Hepatocyte (in vitro differentiated cells): ENCODE measurements around the gene SPSB1. TPM values are rescaled to one million over a fixed set of nuclear protein-coding genes. Genes with fewer than 3 reads are reported as not detected.

Experiments
- DNase-seq: peaks from one replicate; pipeline ENCODE4 v3.0.0-alpha.2; 2016; ENCODE audit warnings: low spot score
- H2AFZ ChIP-seq: fragments of 200-600 bp; sonication (generic); 2 replicates; pipeline ENCODE4 v1.6.0; 2016; ENCODE audit warnings: antibody characterized with exemption, mild to moderate bottlenecking
- H3K27ac ChIP-seq: fragments of 200-600 bp; sonication (generic); 2 replicates; pipeline ENCODE4 v1.5.1; 2016; ENCODE audit warnings: mild to moderate bottlenecking
- H3K27me3 ChIP-seq: fragments of 200-600 bp; sonication (generic); 2 replicates; pipeline ENCODE4 v1.6.1; 2016
- H3K36me3 ChIP-seq: fragments of 200-600 bp; sonication (generic); replicated peaks from 2 replicates; pipeline ENCODE4 v1.5.1; 2016; ENCODE audit warnings: low read depth; ENCODE audit not compliant: insufficient read depth
- H3K4me1 ChIP-seq: fragments of 200-600 bp; sonication (generic); 2 replicates; pipeline ENCODE4 v1.5.1; 2016; ENCODE audit warnings: mild to moderate bottlenecking, moderate library complexity; ENCODE audit not compliant: insufficient read depth
- H3K4me2 ChIP-seq: fragments of 200-600 bp; sonication (generic); 2 replicates; pipeline ENCODE4 v1.6.0; 2016
- H3K4me3 ChIP-seq: fragments of 200-600 bp; sonication (generic); 2 replicates; pipeline ENCODE4 v1.5.1; 2016; ENCODE audit warnings: mild to moderate bottlenecking
- H3K79me2 ChIP-seq: fragments of 200-600 bp; sonication (generic); 2 replicates; pipeline ENCODE4 v1.6.0; 2017; ENCODE audit warnings: mild to moderate bottlenecking
- H3K9me2 ChIP-seq: fragments of 200-600 bp; sonication (generic); replicated peaks from 2 replicates; pipeline ENCODE4 v1.6.0; 2017; ENCODE audit warnings: mild to moderate bottlenecking; ENCODE audit not compliant: insufficient read depth
- H3K9me3 ChIP-seq: fragments of 200-600 bp; sonication (generic); 2 replicates; pipeline ENCODE4 v1.5.1; 2016; ENCODE audit warnings: low read depth, mild to moderate bottlenecking
- H4K20me1 ChIP-seq: fragments of 200-600 bp; sonication (generic); 2 replicates; pipeline ENCODE4 v1.6.0; 2016; ENCODE audit warnings: mild to moderate bottlenecking; ENCODE audit not compliant: insufficient read depth, poor library complexity, severe bottlenecking
- CTCF ChIP-seq: fragments of 200-600 bp; sonication (generic); IDR thresholded peaks from 2 replicates; pipeline ENCODE4 v1.5.1; 2016; ENCODE audit warnings: antibody characterized with exemption, mild to moderate bottlenecking; ENCODE audit not compliant: poor library complexity
- EZH2 ChIP-seq: fragments of 200-600 bp; sonication (generic); IDR thresholded peaks from 2 replicates; pipeline ENCODE4 v1.6.1; 2016; ENCODE audit warnings: antibody characterized with exemption, mild to moderate bottlenecking, borderline replicate concordance
- EZH2phosphoT487 ChIP-seq: fragments of 200-600 bp; sonication (generic); IDR thresholded peaks from one replicate; pipeline ENCODE4 v1.6.1; 2018; ENCODE audit warnings: antibody characterized with exemption, mild to moderate bottlenecking, low read depth, moderate library complexity; ENCODE audit not compliant: unreplicated experiment, severe bottlenecking
- WGBS: methylation state at CpG from one replicate; pipeline ENCODE4 v1.1.6; 2016; ENCODE audit warnings: low lambda C conversion rate; ENCODE audit errors: missing lambda C conversion rate; 5-methylcytosine and 5-hydroxymethylcytosine counted together
- polyA plus RNA-seq: library from polyadenylated mRNA; unstranded; fragments of >200 nt; fragmentation: Nextera tagmentation; extraction: Ambion mirVana; gene quantifications from 2 replicates; pipeline ENCODE4 v1.2.1, GENCODE V29; 2016
- total RNA-seq: library from RNA; depleted of rRNA; stranded (reverse); fragments of >200 nt; gene quantifications from 2 replicates; pipeline ENCODE4 v1.2.3, GENCODE V29; 2014

SPSB1 gene
- total and polyA plus RNA-seq, 2 experiments from 2014 or later: 61.3 to 102 TPM

- no peaks in the 10 kb centered on the region for H3K79me2 ChIP-seq
- no peak for TF ChIP-seq EZH2
- no peak for TF ChIP-seq EZH2phosphoT487
- TF ChIP-seq CTCF: no peak
- peaks cover 34% of the 10 kb centered on the region for H3K4me1 ChIP-seq
- 54% methylated on average over 22 of the region's 23 CpGs for WGBS
- peak overlapping the region; percentile 28 for H2AFZ ChIP-seq
- no peaks in the 10 kb centered on the region for H4K20me1 ChIP-seq
- no peak overlapping the region for H3K4me3 ChIP-seq
- H3K9me3 ChIP-seq: no peaks in the 10 kb centered on the region
- no peaks in the 10 kb centered on the region for H3K36me3 ChIP-seq
- H3K4me2 ChIP-seq: peak overlapping the region; percentile 48
- peak; percentile 67 for DNase-seq
- peak overlapping the region; percentile 88 for H3K27ac ChIP-seq
- H3K9me2 ChIP-seq: no peaks in the 10 kb centered on the region
- no peaks in the 10 kb centered on the region for H3K27me3 ChIP-seq
Measured at GRCh38 chr1:9279172-9279840, 13.4 kb upstream of the SPSB1 start.

- H2AFZ ChIP-seq: no peak overlapping the region
- peak; percentile 86 for DNase-seq
- H3K27me3 ChIP-seq: no peaks in the 10 kb centered on the region
- no peaks in the 10 kb centered on the region for H3K9me3 ChIP-seq
- H3K4me3 ChIP-seq: no peak overlapping the region
- H3K4me1 ChIP-seq: peaks cover 34% of the 10 kb centered on the region
- H3K9me2 ChIP-seq: no peaks in the 10 kb centered on the region
- no peaks in the 10 kb centered on the region for H3K36me3 ChIP-seq
- no peak for TF ChIP-seq CTCF
- TF ChIP-seq EZH2phosphoT487: no peak
- TF ChIP-seq EZH2: no peak
- peak overlapping the region; percentile 88 for H3K27ac ChIP-seq
- peak overlapping the region; percentile 58 for H3K4me2 ChIP-seq
- 30% methylated on average over 29 of the region's 36 CpGs for WGBS
- H4K20me1 ChIP-seq: no peaks in the 10 kb centered on the region
- no peaks in the 10 kb centered on the region for H3K79me2 ChIP-seq
Measured at GRCh38 chr1:9280015-9280860, 12.5 kb upstream of the SPSB1 start.

- H3K4me3 ChIP-seq: no peak overlapping the region
- H3K27me3 ChIP-seq: no peaks in the 10 kb centered on the region
- H3K4me2 ChIP-seq: peak overlapping the region; percentile 58
- H3K36me3 ChIP-seq: no peaks in the 10 kb centered on the region
- no peak for DNase-seq
- H3K4me1 ChIP-seq: peaks cover 34% of the 10 kb centered on the region
- WGBS: 83% methylated on average over 19 of the region's 19 CpGs
- H4K20me1 ChIP-seq: no peaks in the 10 kb centered on the region
- H3K79me2 ChIP-seq: no peaks in the 10 kb centered on the region
- peak overlapping the region; percentile 50 for H3K27ac ChIP-seq
- TF ChIP-seq CTCF: no peak
- no peak for TF ChIP-seq EZH2phosphoT487
- TF ChIP-seq EZH2: no peak
- no peaks in the 10 kb centered on the region for H3K9me3 ChIP-seq
- no peak overlapping the region for H2AFZ ChIP-seq
- no peaks in the 10 kb centered on the region for H3K9me2 ChIP-seq
Measured at GRCh38 chr1:9281071-9281827, 11.4 kb upstream of the SPSB1 start.
